Activated CD8-positive, alpha-beta T cell treated with anti-CD3 and anti-CD28 coated beads, Interleukin-2, amount 10 ng/mL, durations not matched to agents 7 days and 5 days (primary cell): Measurements from ENCODE around the gene ATF6. TPM values are rescaled to one million over a fixed set of nuclear protein-coding genes. Genes with fewer than 3 reads are reported as not detected.

Source experiments
- ATAC-seq: fragments of 150-1000 bp; cut with Tn5 transposase; one replicate; pipeline ENCODE4 v1.10.0; 2021; ENCODE audit warnings: moderate library complexity
- CTCF ChIA-PET: fragments of 350-600 bp; sonication (Branson Sonifier 250); formaldehyde crosslinking; loops from one replicate; lab custom pipeline; 2021; ENCODE audit warnings: antibody characterized with exemption; lab: Charles Lee
- POLR2A ChIA-PET: fragments of 350-600 bp; sonication (Branson Sonifier 250); formaldehyde crosslinking; loops from one replicate; lab custom pipeline; 2021; ENCODE audit warnings: antibody characterized with exemption; lab: Charles Lee
- DNase-seq: peaks from one replicate; pipeline ENCODE4 v3.0.0-alpha.2; 2020
- H3K27ac Mint-ChIP-seq: one replicate; pipeline ENCODE4 v1.8.0; 2021; ENCODE audit warnings: mild to moderate bottlenecking, mixed read lengths
- H3K27me3 Mint-ChIP-seq: one replicate; pipeline ENCODE4 v1.8.0; 2021; ENCODE audit warnings: low read depth, mixed read lengths
- H3K36me3 Mint-ChIP-seq: one replicate; pipeline ENCODE4 v1.8.0; 2021; ENCODE audit warnings: low read depth, mixed read lengths
- H3K4me1 Mint-ChIP-seq: one replicate; pipeline ENCODE4 v1.8.0; 2021; ENCODE audit warnings: low read depth, mixed read lengths
- H3K4me3 Mint-ChIP-seq: one replicate; pipeline ENCODE4 v1.8.0; 2021; ENCODE audit warnings: mild to moderate bottlenecking, mixed read lengths
- H3K9me3 Mint-ChIP-seq: one replicate; pipeline ENCODE4 v1.8.0; 2022; ENCODE audit warnings: mixed read lengths; ENCODE audit not compliant: insufficient read depth
- total RNA-seq, 2 experiments: library from RNA; stranded (reverse); gene quantifications; one replicate each; pipeline ENCODE4 v1.2.3, GENCODE V29; 2021

Gene ATF6
- total RNA-seq, 2 experiments from 2014 or later: 15.2 to 17.1 TPM

- Mint-ChIP-seq H3K27ac (peak overlapping the region; percentile 95), H3K27me3 (peaks cover 21% of the 10 kb centered on the region), H3K9me3 (no peaks in the 10 kb centered on the region), H3K4me1 (peaks cover 59% of the 10 kb centered on the region), H3K36me3 (no peaks in the 10 kb centered on the region), H3K4me3 (peak overlapping the region; percentile 87)
- ChIA-PET CTCF (interaction anchor here (0.7 to 6.5 kb wide), 9 partner anchors 9 to 311 kb away, joined by 3 to 103 read pairs (median 4); partner anchors contain the start of gene DUSP12), POLR2A (interaction anchor here (1.0 to 2.7 kb wide), 5 partner anchors 8 to 44 kb away, joined by 3 to 21 read pairs (median 4); partner anchors contain the start of gene DUSP12)
- ATAC-seq (peak; percentile 34), DNase-seq (peak; percentile 53)
Measured at GRCh38 chr1:161725908-161726472, 40.1 kb upstream of the ATF6 start.

GRCh38 chr1:161726473-161727255 is 39.5 kb upstream of the ATF6 start:
- POLR2A ChIA-PET: interaction anchor here (0.7 to 2.7 kb wide), 6 partner anchors 11 to 43 kb away, joined by 3 to 21 read pairs (median 4); partner anchors contain the start of gene DUSP12
- peaks cover 22% of the 10 kb centered on the region for H3K27me3 Mint-ChIP-seq
- CTCF ChIA-PET: interaction anchor here (0.6 to 6.5 kb wide), 9 partner anchors 10 to 238 kb away, joined by 3 to 103 read pairs (median 4); partner anchors contain the start of gene DUSP12
- ATAC-seq (peak; percentile 71), DNase-seq (peak; percentile 85)
- H3K27ac Mint-ChIP-seq: peak overlapping the region; percentile 95
- H3K4me3 Mint-ChIP-seq: peak overlapping the region; percentile 87
- H3K36me3 Mint-ChIP-seq: no peaks in the 10 kb centered on the region
- peaks cover 60% of the 10 kb centered on the region for H3K4me1 Mint-ChIP-seq
- no peaks in the 10 kb centered on the region for H3K9me3 Mint-ChIP-seq

GRCh38 chr1:161727256-161727924 is 38.7 kb upstream of the ATF6 start:
- ChIA-PET POLR2A (interaction anchor here (0.7 to 2.7 kb wide), 6 partner anchors 10 to 42 kb away, joined by 3 to 21 read pairs (median 4); partner anchors contain the start of gene DUSP12), CTCF (interaction anchor here (0.6 to 6.5 kb wide), 5 partner anchors 12 to 239 kb away, joined by 3 to 103 read pairs (median 6); no protein-coding TSS in a partner anchor)
- peak; percentile 72 for DNase-seq
- Mint-ChIP-seq H3K27me3 (peaks cover 20% of the 10 kb centered on the region), H3K4me1 (peaks cover 54% of the 10 kb centered on the region), H3K4me3 (peak overlapping the region; percentile 87), H3K36me3 (no peaks in the 10 kb centered on the region), H3K9me3 (no peaks in the 10 kb centered on the region), H3K27ac (peak overlapping the region; percentile 95)
- ATAC-seq: peak; percentile 22

- Mint-ChIP-seq H3K27me3 (peaks cover 19% of the 10 kb centered on the region), H3K4me1 (peaks cover 54% of the 10 kb centered on the region), H3K27ac (no peak overlapping the region), H3K4me3 (no peak overlapping the region), H3K9me3 (no peaks in the 10 kb centered on the region), H3K36me3 (no peaks in the 10 kb centered on the region)
- ChIA-PET CTCF (interaction anchor here (1.2 to 6.5 kb wide), 4 partner anchors 11 to 288 kb away, joined by 3 to 103 read pairs (median 4); no protein-coding TSS in a partner anchor), POLR2A (no interaction called here)
- DNase-seq: no peak
- ATAC-seq: no peak
Measured at GRCh38 chr1:161728376-161729226, 37.5 kb upstream of the ATF6 start.

GRCh38 chr1:161730050-161730564 is 36.0 kb upstream of the ATF6 start:
- Mint-ChIP-seq H3K36me3 (no peaks in the 10 kb centered on the region), H3K4me3 (no peak overlapping the region), H3K27me3 (peaks cover 18% of the 10 kb centered on the region), H3K27ac (peak overlapping the region; percentile 77), H3K4me1 (peaks cover 48% of the 10 kb centered on the region), H3K9me3 (no peaks in the 10 kb centered on the region)
- ChIA-PET POLR2A (interaction anchor here (0.6 to 1.0 kb wide), 2 partner anchors 20 to 190 kb away, joined by 3 read pairs; partner anchors contain the start of gene DUSP12), CTCF (interaction anchor here (1.4 to 6.5 kb wide), 5 partner anchors 9 to 290 kb away, joined by 3 to 103 read pairs (median 4); partner anchors contain the start of gene DUSP12)
- peak; percentile 40 for DNase-seq
- ATAC-seq: no peak

GRCh38 chr1:161731241-161731640 is 34.9 kb upstream of the ATF6 start:
- Mint-ChIP-seq H3K27ac (no peak overlapping the region), H3K9me3 (no peaks in the 10 kb centered on the region), H3K36me3 (no peaks in the 10 kb centered on the region), H3K4me1 (peaks cover 43% of the 10 kb centered on the region), H3K27me3 (peaks cover 18% of the 10 kb centered on the region), H3K4me3 (no peak overlapping the region)
- ChIA-PET POLR2A (no interaction called here), CTCF (interaction anchor here (1.6 to 6.5 kb wide), 2 partner anchors 8 to 243 kb away, joined by 4 to 103 read pairs; no protein-coding TSS in a partner anchor)
- ATAC-seq (no peak), DNase-seq (no peak)

GRCh38 chr1:161731981-161732718 is 34.0 kb upstream of the ATF6 start:
- Mint-ChIP-seq H3K9me3 (no peaks in the 10 kb centered on the region), H3K36me3 (no peaks in the 10 kb centered on the region), H3K27me3 (peaks cover 18% of the 10 kb centered on the region), H3K4me1 (peaks cover 48% of the 10 kb centered on the region), H3K4me3 (no peak overlapping the region), H3K27ac (no peak overlapping the region)
- ATAC-seq (no peak), DNase-seq (no peak)
- POLR2A ChIA-PET: no interaction called here
- CTCF ChIA-PET: interaction anchor here (1.1 to 2.1 kb wide), 3 partner anchors 9 to 247 kb away, joined by 3 to 6 read pairs (median 5); no protein-coding TSS in a partner anchor

- ChIA-PET POLR2A (interaction anchor here (1.1 kb wide), 1 partner anchor 8 kb away, joined by 3 read pairs; no protein-coding TSS in a partner anchor), CTCF (interaction anchor here (1.2 to 2.1 kb wide), 3 partner anchors 8 to 246 kb away, joined by 3 to 6 read pairs (median 6); no protein-coding TSS in a partner anchor)
- Mint-ChIP-seq H3K4me3 (no peak overlapping the region), H3K9me3 (no peaks in the 10 kb centered on the region), H3K36me3 (no peaks in the 10 kb centered on the region), H3K27me3 (peaks cover 18% of the 10 kb centered on the region), H3K4me1 (peaks cover 43% of the 10 kb centered on the region), H3K27ac (no peak overlapping the region)
- DNase-seq (no peak), ATAC-seq (no peak)
Measured at GRCh38 chr1:161733526-161733925, 32.6 kb upstream of the ATF6 start.

- Mint-ChIP-seq H3K9me3 (no peaks in the 10 kb centered on the region), H3K36me3 (no peaks in the 10 kb centered on the region), H3K4me1 (peaks cover 45% of the 10 kb centered on the region), H3K4me3 (no peak overlapping the region), H3K27ac (no peak overlapping the region), H3K27me3 (peaks cover 14% of the 10 kb centered on the region)
- no peak for DNase-seq
- ChIA-PET CTCF (interaction anchor here (1.0 to 9.4 kb wide), 6 partner anchors 8 to 251 kb away, joined by 3 to 103 read pairs (median 3); no protein-coding TSS in a partner anchor), POLR2A (interaction anchor here (4.8 kb wide), 1 partner anchor 9 kb away, joined by 21 read pairs; no protein-coding TSS in a partner anchor)
- no peak for ATAC-seq
Measured at GRCh38 chr1:161735837-161736236, 30.3 kb upstream of the ATF6 start.
